ENCODE results near the gene TRPM2. TPM values are rescaled to one million over a fixed set of nuclear protein-coding genes. Genes with fewer than 3 reads are reported as not detected.

TRPM2 gene
- 0.28 and 0.36 TPM in 2 replicates for total RNA-seq (2021; fragmentation: NEBNext Ultra II Directional; extraction: Animal tissue kit (Norgen Biotek cat#: 25700))
- 0.17 and 0.27 TPM in 2 replicates for polyA plus RNA-seq (2011; rRNA removed)
- polyA plus RNA-seq (2011; cell fraction: cytosol; rRNA removed): 0.27 TPM
- polyA plus RNA-seq (2011; cell fraction: nucleus; rRNA removed): 0.64 TPM
- polyA plus RNA-seq (2012, experiment 1 of 2): 0.13 to 0.59 TPM (median 0.25 TPM) in 4 replicates
- polyA plus RNA-seq (2012, experiment 2 of 2): 0.10 TPM
- polyA plus RNA-seq (2013, experiment 1 of 2): 0.30 TPM
- 0.15 TPM for polyA plus RNA-seq (2013, experiment 2 of 2)
- polyA minus RNA-seq (2011; rRNA and poly(A)+ RNA removed): 0.17 and 0.22 TPM in 2 replicates
- polyA minus RNA-seq (2011; cell fraction: cytosol; rRNA and poly(A)+ RNA removed): 1.5 TPM
- 1.2 TPM for polyA minus RNA-seq (2011; cell fraction: nucleus; rRNA and poly(A)+ RNA removed)
- long read RNA-seq, experiment 1: 0 reads
- long read RNA-seq, experiment 2: 0 reads

- no peak within 1 kb of the TSS for H3K14ac ChIP-seq (ENCODE audit: insufficient read length)
- no peaks in the 10 kb centered on the region for H3K79me1 ChIP-seq (ENCODE audit: low read depth, low read length)
- H3K4me2 ChIP-seq (ENCODE audit: insufficient read depth in 1 of 2, low read depth in 2 of 2, low read length in 2 of 2): no peak within 1 kb of the TSS
- H3K36me3 ChIP-seq (ENCODE audit: control insufficient read depth in 2 of 4, insufficient read depth in 4 of 4, low read length in 3 of 4): no peaks in the 10 kb centered on the region
- no peak within 1 kb of the TSS; the same call in 1 of the 2 replicates for H2AFZ ChIP-seq (ENCODE audit: low read length)
- no peak within 1 kb of the TSS for H3K9ac ChIP-seq (replicated peaks in 1 of 4; ENCODE audit: extremely low read depth in 1 of 4, low read depth in 3 of 4, low read length in 3 of 4)
- H3K9me3 ChIP-seq (ENCODE audit: insufficient read depth in 2 of 2, low read depth in 1 of 2, low read length in 1 of 2): no peaks in the 10 kb centered on the region
- ChIA-PET CTCF (ENCODE audit: partially characterized antibody) (interaction anchor here (0.7 to 3.3 kb wide), 5 partner anchors 9 to 412 kb away, joined by 3 to 11 read pairs (median 4); partner anchors contain the start of gene PFKL), POLR2A (ENCODE audit: partially characterized antibody) (interaction anchor here (1.4 kb wide), 1 partner anchor 14 kb away, joined by 5 read pairs; the partner anchor contains the start of gene CFAP410)
- no peak within 1 kb of the TSS; the same call in 1 of the 2 replicates for H2BK15ac ChIP-seq (ENCODE audit: low read length)
- no peak within 1 kb of the TSS for H2BK5ac ChIP-seq (ENCODE audit: low read depth, low read length)
- FAIRE-seq (no peak), DNase-seq (ENCODE audit: low read depth in 1 of 2, low spot score in 2 of 2) (no peak)
- H3K23me2 ChIP-seq (ENCODE audit: low read depth, low read length): no peaks in the 10 kb centered on the region; the same call in 1 of the 2 replicates
- H2AK5ac ChIP-seq (ENCODE audit: low read depth, low read length): no peak within 1 kb of the TSS
- H3K18ac ChIP-seq (ENCODE audit: extremely low read depth, low read length): no peak within 1 kb of the TSS
- no peak within 1 kb of the TSS for H4K5ac ChIP-seq (ENCODE audit: insufficient read length, low read depth, low read length)
- no peak within 1 kb of the TSS for H3K23ac ChIP-seq (ENCODE audit: insufficient read length)
- no peak within 1 kb of the TSS for H2BK120ac ChIP-seq (replicated peaks; ENCODE audit: low read depth, low read length)
- H4K8ac ChIP-seq (ENCODE audit: extremely low read depth, insufficient read depth, low read length): no peak within 1 kb of the TSS; the same call in 1 of the 2 replicates
- H3K4ac ChIP-seq (replicated peaks; ENCODE audit: insufficient read length, low read depth, low read length): no peak within 1 kb of the TSS
- no peaks in the 10 kb centered on the region for H3K79me2 ChIP-seq (ENCODE audit: control insufficient read depth in 1 of 2, insufficient read depth in 2 of 2, low read length in 2 of 2)
- peaks cover 17 to 40% (median 28%) of the 10 kb centered on the region in 4 experiments; a peak in 6 of 7 replicates for H3K27me3 ChIP-seq (replicated peaks in 1 of 4; ENCODE audit: control insufficient read depth in 3 of 4, extremely low read depth in 1 of 4, insufficient read depth in 3 of 4, low read length in 3 of 4)
- no peak within 1 kb of the TSS for H3K56ac ChIP-seq (replicated peaks; ENCODE audit: insufficient read length, low read depth, low read length)
- peaks cover 0 to 5% (median under 1%) of the 10 kb centered on the region in 4 experiments; a peak in 2 of 7 replicates for H3K4me1 ChIP-seq (replicated peaks in 1 of 4; ENCODE audit: control insufficient read depth in 3 of 4, insufficient read depth in 4 of 4, low read length in 3 of 4)
- H2BK12ac ChIP-seq (ENCODE audit: low read depth, low read length): no peak within 1 kb of the TSS
- H3K27ac ChIP-seq (ENCODE audit: low read depth, low read length): no peak within 1 kb of the TSS
- no peaks in the 10 kb centered on the region for H4K20me1 ChIP-seq (replicated peaks in 1 of 2; ENCODE audit: control insufficient read depth in 1 of 2, insufficient read depth in 2 of 2, low read length in 2 of 2)
- no peak for TF ChIP-seq HDAC6 (IDR thresholded peaks at IDR 0.05; ENCODE audit: low read depth, low read length)
- TF ChIP-seq CHD2 (IDR thresholded peaks at IDR 0.05; ENCODE audit: low read length): no peak
- no peak for TF ChIP-seq CTBP2 (IDR thresholded peaks at IDR 0.05; ENCODE audit: borderline replicate concordance, insufficient read depth, insufficient read length, low read length)
- no peak for TF ChIP-seq ATF2 (IDR thresholded peaks at IDR 0.05; ENCODE audit: low read length)
- no peak within 1 kb of the TSS for H2BK20ac ChIP-seq (ENCODE audit: low read length)
- 89% methylated on average over 21 of the region's 21 CpGs; no CpG with 5 or more reads in 1 of the 2 experiments for WGBS, 2 experiments (ENCODE audit: extremely low coverage in 1 of 2, insufficient coverage in 1 of 2, insufficient read length in 1 of 2, insufficient replicate concordance in 2 of 2, low coverage in 1 of 2, low lambda C conversion rate in 2 of 2, missing lambda C conversion rate in 1 of 2)
- no peak within 1 kb of the TSS for H4K91ac ChIP-seq (replicated peaks; ENCODE audit: insufficient read length, low read length)
- no peak within 1 kb of the TSS for H3K4me3 ChIP-seq (ENCODE audit: extremely low read depth in 1 of 4, insufficient read depth in 2 of 4, low read depth in 3 of 4, low read length in 4 of 4)
Observed at GRCh38 chr21:44353191-44353970, at the start of gene TRPM2. TSS of gene TRPM2 (plus strand) at chr21:44353621. CDS start at chr21:44353701, 80 bp downstream.

Measured in H1 (cell line).